K562 (cell line): ENCODE results near the gene ENDOD1. TPM values are rescaled to one million over a fixed set of nuclear protein-coding genes. Genes with fewer than 3 reads are reported as not detected.

Experiments used
- ESRRA ChIP-seq: fragments of 450-650 bp; IDR thresholded peaks from 2 replicates; pipeline ENCODE4 v1.6.1; 2014; ENCODE audit warnings: low read depth, mild to moderate bottlenecking, moderate library complexity, borderline replicate concordance
- GATA2 ChIP-seq: sonication (generic); formaldehyde crosslinking; IDR thresholded peaks from 2 replicates; pipeline ENCODE4 v1.4.0; 2020; ENCODE audit warnings: mild to moderate bottlenecking, missing genetic modification reagents
- MAZ ChIP-seq, 2 experiments: fragments of 450-650 bp in 1 of 2; sonication (generic) in 1 of 2; formaldehyde crosslinking; IDR thresholded peaks in 1 of 2; conservative IDR thresholded peaks in 1 of 2; 2 replicates each; pipeline versions ENCODE4 v1.4.0 to v1.5.0; 2020; ENCODE audit warnings: mild to moderate bottlenecking in 1 of 2, missing genetic modification reagents in 1 of 2
- NFIC ChIP-seq: fragments of 450-650 bp; IDR thresholded peaks from 2 replicates; pipeline ENCODE4 v1.6.1; 2017; ENCODE audit warnings: mild to moderate bottlenecking, inconsistent platforms
- PHB2 ChIP-seq: fragments of 450-650 bp; IDR thresholded peaks from 2 replicates; pipeline ENCODE4 v1.6.1; 2017; ENCODE audit warnings: low read depth
- RFX1 ChIP-seq: fragments of 450-650 bp; IDR thresholded peaks from 2 replicates; pipeline ENCODE4 v1.6.1; 2016; ENCODE audit warnings: mild to moderate bottlenecking, moderate library complexity
- SAP30 ChIP-seq: fragments of 200-600 bp; sonication (generic); IDR thresholded peaks from 2 replicates; pipeline ENCODE4 v1.6.1; 2012; ENCODE audit warnings: borderline replicate concordance, low read depth, mild to moderate bottlenecking, moderate library complexity, low read length, control low read depth, inconsistent platforms; ENCODE audit not compliant: insufficient read depth, poor library complexity, severe bottlenecking
- SIN3B ChIP-seq: fragments of 450-650 bp; IDR thresholded peaks from 2 replicates; pipeline ENCODE4 v1.6.1; 2017; ENCODE audit warnings: low read depth, mild to moderate bottlenecking, moderate library complexity
- SREBF1 ChIP-seq: fragments of 150-350 bp; IDR thresholded peaks from 2 replicates; pipeline ENCODE4 v1.6.1; 2014; ENCODE audit warnings: antibody characterized with exemption, low read depth, low read length, borderline replicate concordance
- XRCC3 ChIP-seq: fragments of 450-650 bp; IDR thresholded peaks from 2 replicates; pipeline ENCODE4 v1.6.1; 2017; ENCODE audit warnings: mild to moderate bottlenecking, moderate library complexity
- ZFP36 ChIP-seq: fragments of 150-350 bp; IDR thresholded peaks from 2 replicates; pipeline ENCODE4 v1.6.1; 2018; ENCODE audit warnings: low read length, low read depth; ENCODE audit not compliant: partially characterized antibody
- ZNF134 ChIP-seq: fragments of 250-450 bp; sonication (Bioruptor Pico); conservative IDR thresholded peaks from 2 replicates; pipeline ENCODE4 v1.4.0; 2020
- ZNF699 ChIP-seq: fragments of 250-450 bp; sonication (Bioruptor Pico); IDR thresholded peaks from 2 replicates; pipeline ENCODE4 v1.8.0; 2021; ENCODE audit warnings: mild to moderate bottlenecking, moderate library complexity; ENCODE audit not compliant: insufficient replicate concordance
- polyA plus RNA-seq, 8 experiments: library from polyadenylated mRNA; depleted of rRNA in 4 of 8; stranded (reverse) in 5 of 8; unstranded in 3 of 8; fragments of >200 nt; fragmentation: Nextera tagmentation in 2 of 8; fragmentation: Illumina TruSeq in 1 of 8; extraction: Ambion mirVana in 2 of 8; extraction: Trizol in 1 of 8; gene quantifications; 2 replicates each; pipeline versions ENCODE4 v1.2.1 to v1.2.3, GENCODE V29; 2011 to 2014; ENCODE audit warnings: inconsistent platforms in 1 of 8, missing spikeins in 1 of 8
- total RNA-seq, 7 experiments: library from RNA; depleted of rRNA in 6 of 7; stranded (reverse); fragments of >200 nt in 6 of 7; fragmentation: Illumina TruSeq in 2 of 7; extraction: Trizol in 2 of 7; gene quantifications; 2 replicates each; pipeline versions ENCODE4 v1.2.1 to v1.2.3, GENCODE V29; 2011 to 2021; ENCODE audit warnings: low replicate concordance in 1 of 7
- TF ChIP-seq, protein P1 (sequence below): IDR thresholded peaks from 2 replicates; pipeline ENCODE4 v1.6.1; 2011; ENCODE audit not compliant: insufficient read length; ENCODE audit errors: extremely low read depth
- TF ChIP-seq, protein P2 (sequence below): sonication (generic); formaldehyde crosslinking; IDR thresholded peaks from 2 replicates; pipeline ENCODE4 v1.8.1; 2023; ENCODE audit warnings: mild to moderate bottlenecking, missing genetic modification reagents
- TF ChIP-seq, protein P3 (sequence below), 2 experiments: IDR thresholded peaks in 1 of 2; conservative IDR thresholded peaks in 1 of 2; 2 replicates each; pipeline ENCODE4 v1.6.1; 2016; ENCODE audit warnings: low read depth in 2 of 2, mild to moderate bottlenecking in 1 of 2, missing compliant biosample characterization in 1 of 2, missing genetic modification characterization in 1 of 2, moderate library complexity in 1 of 2
- TF ChIP-seq, protein P4 (sequence below): fragments of 450-650 bp; IDR thresholded peaks from 2 replicates; pipeline ENCODE4 v1.6.1; 2018; ENCODE audit warnings: mild to moderate bottlenecking, low read depth; ENCODE audit not compliant: partially characterized antibody
- TF ChIP-seq, protein P5 (sequence below): fragments of 250-450 bp; sonication (Bioruptor Pico); IDR thresholded peaks from 2 replicates; pipeline ENCODE4 v1.8.0; 2022; ENCODE audit warnings: inconsistent platforms

ENDOD1 gene
- total and polyA plus RNA-seq, 9 of the 15 experiments (the other 6 are each of a cell fraction or from before 2014, with no cell fraction given) = 4.2 to 11.8 (median 9.3) TPM

DNA sequence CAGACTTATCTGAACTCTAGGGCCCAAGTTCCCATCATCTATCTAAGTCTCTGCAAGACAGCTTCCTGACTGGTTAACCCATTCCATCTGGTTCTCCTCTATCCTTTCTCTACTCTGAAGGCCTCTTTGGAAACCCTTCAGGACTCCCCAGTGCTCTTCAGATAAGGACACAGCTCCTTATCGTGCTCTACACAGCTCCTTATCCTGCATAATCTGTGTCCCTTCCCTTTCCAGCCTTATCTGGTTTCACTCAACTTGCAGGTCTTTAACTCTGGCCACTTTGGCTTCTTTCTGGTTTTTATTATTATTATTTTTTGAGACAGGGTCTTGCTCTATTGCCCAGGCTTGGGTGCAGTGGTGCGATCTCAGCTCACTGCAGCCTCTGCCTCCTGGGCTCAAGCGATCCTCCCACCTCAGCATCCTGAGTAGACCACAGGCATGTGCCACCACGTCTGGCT is 10.6 kb downstream of the ENDOD1 start (continued):
- TF ChIP-seq, protein P1, sequence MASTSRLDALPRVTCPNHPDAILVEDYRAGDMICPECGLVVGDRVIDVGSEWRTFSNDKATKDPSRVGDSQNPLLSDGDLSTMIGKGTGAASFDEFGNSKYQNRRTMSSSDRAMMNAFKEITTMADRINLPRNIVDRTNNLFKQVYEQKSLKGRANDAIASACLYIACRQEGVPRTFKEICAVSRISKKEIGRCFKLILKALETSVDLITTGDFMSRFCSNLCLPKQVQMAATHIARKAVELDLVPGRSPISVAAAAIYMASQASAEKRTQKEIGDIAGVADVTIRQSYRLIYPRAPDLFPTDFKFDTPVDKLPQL = no peak
- TF ChIP-seq MAZ (CRISPR knock-in tag; conservative IDR thresholded peaks at IDR 0.05 in 1 of 2, IDR thresholded peaks at IDR 0.05 in 1 of 2) = peak in 1 of 2 experiments; percentile 41; a peak in 2 of 4 replicates
- TF ChIP-seq, protein P2, sequence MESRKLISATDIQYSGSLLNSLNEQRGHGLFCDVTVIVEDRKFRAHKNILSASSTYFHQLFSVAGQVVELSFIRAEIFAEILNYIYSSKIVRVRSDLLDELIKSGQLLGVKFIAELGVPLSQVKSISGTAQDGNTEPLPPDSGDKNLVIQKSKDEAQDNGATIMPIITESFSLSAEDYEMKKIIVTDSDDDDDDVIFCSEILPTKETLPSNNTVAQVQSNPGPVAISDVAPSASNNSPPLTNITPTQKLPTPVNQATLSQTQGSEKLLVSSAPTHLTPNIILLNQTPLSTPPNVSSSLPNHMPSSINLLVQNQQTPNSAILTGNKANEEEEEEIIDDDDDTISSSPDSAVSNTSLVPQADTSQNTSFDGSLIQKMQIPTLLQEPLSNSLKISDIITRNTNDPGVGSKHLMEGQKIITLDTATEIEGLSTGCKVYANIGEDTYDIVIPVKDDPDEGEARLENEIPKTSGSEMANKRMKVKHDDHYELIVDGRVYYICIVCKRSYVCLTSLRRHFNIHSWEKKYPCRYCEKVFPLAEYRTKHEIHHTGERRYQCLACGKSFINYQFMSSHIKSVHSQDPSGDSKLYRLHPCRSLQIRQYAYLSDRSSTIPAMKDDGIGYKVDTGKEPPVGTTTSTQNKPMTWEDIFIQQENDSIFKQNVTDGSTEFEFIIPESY = no peak
- TF ChIP-seq SAP30 = no peak
- TF ChIP-seq, protein P3, sequence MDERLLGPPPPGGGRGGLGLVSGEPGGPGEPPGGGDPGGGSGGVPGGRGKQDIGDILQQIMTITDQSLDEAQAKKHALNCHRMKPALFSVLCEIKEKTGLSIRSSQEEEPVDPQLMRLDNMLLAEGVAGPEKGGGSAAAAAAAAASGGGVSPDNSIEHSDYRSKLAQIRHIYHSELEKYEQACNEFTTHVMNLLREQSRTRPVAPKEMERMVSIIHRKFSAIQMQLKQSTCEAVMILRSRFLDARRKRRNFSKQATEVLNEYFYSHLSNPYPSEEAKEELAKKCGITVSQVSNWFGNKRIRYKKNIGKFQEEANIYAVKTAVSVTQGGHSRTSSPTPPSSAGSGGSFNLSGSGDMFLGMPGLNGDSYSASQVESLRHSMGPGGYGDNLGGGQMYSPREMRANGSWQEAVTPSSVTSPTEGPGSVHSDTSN (CRISPR knock-in tag; IDR thresholded peaks at IDR 0.05; ENCODE audit: low read depth) = no peak
- TF ChIP-seq, protein P3 (tag; conservative IDR thresholded peaks at IDR 0.05; ENCODE audit: low read depth) = peak; percentile 68
- 0 out of 2 replicates have a peak, but pooled peaks have one; percentile 59 for TF ChIP-seq ESRRA
- 0 out of 2 replicates have a peak, but pooled peaks have one; percentile 42 for TF ChIP-seq ZNF134 (CRISPR knock-in tag)
- TF ChIP-seq GATA2 (CRISPR knock-in tag) = peak; percentile 77
- TF ChIP-seq ZNF699 = no peak
- no peak for TF ChIP-seq RFX1
- TF ChIP-seq NFIC = peak; percentile 90
- no peak for TF ChIP-seq SIN3B
- TF ChIP-seq ZFP36 = no peak
- no peak for TF ChIP-seq XRCC3
- peak; percentile 86 for TF ChIP-seq PHB2
- TF ChIP-seq, protein P4, sequence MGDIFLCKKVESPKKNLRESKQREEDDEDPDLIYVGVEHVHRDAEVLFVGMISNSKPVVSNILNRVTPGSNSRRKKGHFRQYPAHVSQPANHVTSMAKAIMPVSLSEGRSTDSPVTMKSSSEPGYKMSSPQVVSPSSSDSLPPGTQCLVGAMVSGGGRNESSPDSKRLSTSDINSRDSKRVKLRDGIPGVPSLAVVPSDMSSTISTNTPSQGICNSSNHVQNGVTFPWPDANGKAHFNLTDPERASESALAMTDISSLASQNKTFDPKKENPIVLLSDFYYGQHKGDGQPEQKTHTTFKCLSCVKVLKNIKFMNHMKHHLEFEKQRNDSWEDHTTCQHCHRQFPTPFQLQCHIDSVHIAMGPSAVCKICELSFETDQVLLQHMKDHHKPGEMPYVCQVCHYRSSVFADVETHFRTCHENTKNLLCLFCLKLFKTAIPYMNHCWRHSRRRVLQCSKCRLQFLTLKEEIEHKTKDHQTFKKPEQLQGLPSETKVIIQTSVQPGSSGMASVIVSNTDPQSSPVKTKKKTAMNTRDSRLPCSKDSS = no peak
- TF ChIP-seq, protein P5, sequence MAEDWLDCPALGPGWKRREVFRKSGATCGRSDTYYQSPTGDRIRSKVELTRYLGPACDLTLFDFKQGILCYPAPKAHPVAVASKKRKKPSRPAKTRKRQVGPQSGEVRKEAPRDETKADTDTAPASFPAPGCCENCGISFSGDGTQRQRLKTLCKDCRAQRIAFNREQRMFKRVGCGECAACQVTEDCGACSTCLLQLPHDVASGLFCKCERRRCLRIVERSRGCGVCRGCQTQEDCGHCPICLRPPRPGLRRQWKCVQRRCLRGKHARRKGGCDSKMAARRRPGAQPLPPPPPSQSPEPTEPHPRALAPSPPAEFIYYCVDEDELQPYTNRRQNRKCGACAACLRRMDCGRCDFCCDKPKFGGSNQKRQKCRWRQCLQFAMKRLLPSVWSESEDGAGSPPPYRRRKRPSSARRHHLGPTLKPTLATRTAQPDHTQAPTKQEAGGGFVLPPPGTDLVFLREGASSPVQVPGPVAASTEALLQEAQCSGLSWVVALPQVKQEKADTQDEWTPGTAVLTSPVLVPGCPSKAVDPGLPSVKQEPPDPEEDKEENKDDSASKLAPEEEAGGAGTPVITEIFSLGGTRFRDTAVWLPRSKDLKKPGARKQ = no peak
- TF ChIP-seq SREBF1 = no peak
